Calu3 (cell line): ENCODE data around the gene PRR27. TPM values are rescaled to one million over a fixed set of nuclear protein-coding genes. Genes with fewer than 3 reads are reported as not detected.
A peak's percentile ranks its signal among the peaks of the same experiment; 100 is the strongest.
"Not testable (repeated sequence)": the region's sequence is repeated elsewhere in the genome, so short reads cannot be mapped to it uniquely, and the experiment has no call there.

ENCODE experiments used
- BruUV-seq: library from RNA; stranded (reverse); fragments of 400-500 nt; replicated peaks from 2 replicates; lab custom pipeline; 2021; lab: Mats Ljungman, UMichigan
- CTCF ChIA-PET: fragments of 300-600 bp; sonication (Branson Sonifier 250); formaldehyde crosslinking; loops from one replicate; lab custom pipeline; 2022; ENCODE audit warnings: antibody characterized with exemption; lab: Charles Lee
- DNase-seq: peaks from one replicate; pipeline ENCODE4 v3.0.0; 2022
- H3K27ac Mint-ChIP-seq: one replicate; pipeline ENCODE4 v1.8.0; 2022; ENCODE audit warnings: mixed read lengths; ENCODE audit not compliant: unreplicated experiment
- H3K27me3 Mint-ChIP-seq: one replicate; pipeline ENCODE4 v1.8.0; 2022; ENCODE audit warnings: mixed read lengths; ENCODE audit not compliant: unreplicated experiment
- H3K36me3 Mint-ChIP-seq: one replicate; pipeline ENCODE4 v1.8.0; 2022; ENCODE audit warnings: mild to moderate bottlenecking, moderate library complexity, mixed read lengths; ENCODE audit not compliant: insufficient read depth, unreplicated experiment
- H3K4me1 Mint-ChIP-seq: one replicate; pipeline ENCODE4 v1.8.0; 2022; ENCODE audit warnings: mild to moderate bottlenecking, low read depth, mixed read lengths; ENCODE audit not compliant: unreplicated experiment
- H3K4me3 Mint-ChIP-seq: one replicate; pipeline ENCODE4 v1.8.0; 2022; ENCODE audit warnings: mild to moderate bottlenecking, low read depth, moderate library complexity, mixed read lengths; ENCODE audit not compliant: unreplicated experiment
- H3K9me3 Mint-ChIP-seq: one replicate; pipeline ENCODE4 v1.8.0; 2022; ENCODE audit warnings: low read depth, mixed read lengths; ENCODE audit not compliant: unreplicated experiment
- CTCF ChIP-seq: fragments of 200-600 bp; IDR thresholded peaks from one replicate; pipeline ENCODE4 v1.8.0; 2022; ENCODE audit warnings: antibody characterized with exemption; ENCODE audit not compliant: unreplicated experiment
- intact Hi-C: fragments of 100-400 bp; cut with micrococcal nuclease; formaldehyde crosslinking; loops from one replicate; pipeline ENCODE4 v1.10.0; 2022; ENCODE audit not compliant: unreplicated experiment
- total RNA-seq: library from RNA; stranded (reverse); gene quantifications from 2 replicates; pipeline ENCODE4 v1.2.3, GENCODE V29; 2022

Gene PRR27
- total RNA-seq, 1 experiment from 2014 or later = not detected

- TF ChIP-seq CTCF = no peak
- no TSS peak for BruUV-seq
- CTCF ChIA-PET = no interaction called here
- intact Hi-C loops = no loop called here
- no peak for DNase-seq
- Mint-ChIP-seq H3K27ac (no peak overlapping the region), H3K27me3 (no peaks in the 10 kb centered on the region), H3K9me3 (no peaks in the 10 kb centered on the region), H3K4me1 (peaks cover 8% of the 10 kb centered on the region), H3K4me3 (no peak overlapping the region), H3K36me3 (peaks cover 49% of the 10 kb centered on the region)
Observed at GRCh38 chr4:70203601-70204000, 49.6 kb downstream of the PRR27 start.

- Mint-ChIP-seq H3K9me3 (peaks cover 12% of the 10 kb centered on the region), H3K4me3 (peak overlapping the region; percentile 55), H3K4me1 (peaks cover 26% of the 10 kb centered on the region), H3K27ac (peak overlapping the region; percentile 69)
- CTCF ChIA-PET, H3K27me3 Mint-ChIP-seq, BruUV-seq, H3K36me3 Mint-ChIP-seq, DNase-seq, intact Hi-C loops: not testable (repeated sequence)
Observed at GRCh38 chr4:70212752-70213151, 58.7 kb downstream of the PRR27 start.

Other genes with a start within 250 kb of the PRR27 start
- gene CSN1S1, start 223.2 kb upstream of the PRR27 start, total RNA-seq = not detected in 2 replicates
- not detected in 2 replicates for gene CSN2, start 188.5 kb upstream of the PRR27 start, total RNA-seq
- gene STATH, start 158.3 kb upstream of the PRR27 start, total RNA-seq = not detected in 2 replicates
- gene HTN3, start 125.8 kb upstream of the PRR27 start, total RNA-seq = not detected in 2 replicates
- gene HTN1, start 103.8 kb upstream of the PRR27 start, total RNA-seq = not detected in 2 replicates
- 137 and 214 TPM in 2 replicates for gene ODAM, start 41.5 kb downstream of the PRR27 start, total RNA-seq
- 1,542 and 2,729 TPM in 2 replicates for gene FDCSP, start 71.9 kb downstream of the PRR27 start, total RNA-seq
- gene CSN3, start 88.4 kb downstream of the PRR27 start, total RNA-seq = 911 and 1,246 TPM in 2 replicates
- not detected in 2 replicates for gene CABS1, start 180.7 kb downstream of the PRR27 start, total RNA-seq
- gene SMR3A, start 206.5 kb downstream of the PRR27 start, total RNA-seq = not detected in 2 replicates
- gene SMR3B, start 228.9 kb downstream of the PRR27 start, total RNA-seq = not detected in 2 replicates
- gene OPRPN, start 243.7 kb downstream of the PRR27 start, total RNA-seq = not detected in 2 replicates